GM19240 (cell line): ENCODE data around the gene MPZ.
"Not testable (repeated sequence)": the region's sequence is repeated elsewhere in the genome, so short reads cannot be mapped to it uniquely, and the experiment has no call there.

Experiments
- DNase-seq: peaks from one replicate; pipeline ENCODE4 v3.0.0; 2011; ENCODE audit warnings: low spot score; ENCODE audit not compliant: insufficient read length

Gene MPZ

DNA sequence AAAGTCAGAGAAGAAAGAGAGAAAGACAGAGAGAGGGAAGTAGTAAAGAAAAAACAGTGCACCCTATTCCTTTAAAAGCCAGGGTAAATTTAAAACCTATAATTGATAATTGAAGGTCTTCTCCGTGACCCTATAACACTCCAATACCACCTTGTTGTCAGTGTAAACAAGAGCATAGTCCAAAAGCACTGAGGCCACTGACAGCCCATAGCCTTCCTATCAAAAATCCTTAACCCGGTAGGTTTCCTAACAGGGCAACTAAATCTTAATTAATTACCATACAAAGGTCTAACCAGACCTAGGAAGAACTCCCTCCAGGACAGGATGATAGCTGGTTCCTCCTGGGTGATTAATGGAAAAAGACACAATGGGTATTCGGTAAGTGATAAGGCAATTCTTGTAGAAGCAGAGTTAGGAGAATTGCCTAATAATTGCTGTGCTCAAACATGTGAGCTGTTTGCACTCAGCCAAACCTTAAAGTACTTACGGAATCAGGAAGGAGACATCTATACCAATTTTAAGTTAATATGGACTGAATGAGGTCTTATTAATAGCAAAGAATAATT, 53.7 kb downstream of the MPZ start:
- not testable (repeated sequence) for DNase-seq

DNA sequence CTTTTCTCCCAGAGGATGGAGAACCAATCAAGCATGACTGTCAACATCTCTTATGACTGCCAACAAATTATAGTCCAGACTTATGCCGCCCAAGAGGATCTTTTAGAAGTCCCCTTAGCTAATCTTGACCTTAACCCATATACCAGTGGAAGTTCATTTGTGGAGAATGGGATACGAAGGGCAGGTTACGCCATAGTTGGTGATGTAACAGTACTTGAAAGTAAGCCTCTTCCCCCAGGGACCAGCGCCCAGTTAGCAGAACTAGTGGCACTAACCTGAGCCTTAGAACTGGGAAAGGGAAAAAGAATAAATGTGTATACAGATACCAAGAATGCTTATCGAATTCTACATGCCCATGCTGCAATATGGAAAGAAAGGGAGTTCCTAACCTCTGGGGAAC, 54.5 kb downstream of the MPZ start:
- DNase-seq: not testable (repeated sequence)
